K562 (cell line): Measurements from ENCODE around the gene GALNS. TPM values are rescaled to one million over a fixed set of nuclear protein-coding genes. Genes with fewer than 3 reads are reported as not detected.

Experiments used
- CBX1 ChIP-seq: sonication (generic); IDR thresholded peaks from 2 replicates; pipeline ENCODE4 v1.6.1; 2016; ENCODE audit warnings: antibody characterized with exemption, low read depth, mild to moderate bottlenecking
- CTCF ChIP-seq, 3 experiments: IDR thresholded peaks in 2 of 3; conservative IDR thresholded peaks in 1 of 3; 2 replicates each; pipeline ENCODE4 v1.5.1; 2011 to 2012; ENCODE audit warnings: low read length in 3 of 3, mild to moderate bottlenecking in 3 of 3, control low read depth in 2 of 3, improper control_type of control experiment in 1 of 3, inconsistent platforms in 1 of 3, low read depth in 1 of 3, mixed read lengths in 1 of 3, moderate library complexity in 1 of 3; ENCODE audit not compliant: insufficient read depth in 2 of 3
- ELF4 ChIP-seq: fragments of 450-650 bp; formaldehyde crosslinking; IDR thresholded peaks from 2 replicates; pipeline ENCODE4 v1.4.0; 2022; ENCODE audit warnings: missing genetic modification characterization
- GABPA ChIP-seq: fragments of 200-800 bp; sonication (Bioruptor generic); conservative IDR thresholded peaks from 2 replicates; pipeline ENCODE4 v1.6.1; 2016; ENCODE audit warnings: low read depth, missing genetic modification characterization, missing compliant biosample characterization
- GABPB1 ChIP-seq: sonication (generic); formaldehyde crosslinking; IDR thresholded peaks from 2 replicates; pipeline ENCODE4 v1.8.0; 2022; ENCODE audit warnings: mild to moderate bottlenecking, missing genetic modification reagents
- GMEB1 ChIP-seq: fragments of 250-450 bp; sonication (Bioruptor Pico); IDR thresholded peaks from 2 replicates; pipeline ENCODE4 v1.4.0; 2020; ENCODE audit warnings: mild to moderate bottlenecking
- HMG20A ChIP-seq: fragments of 450-650 bp; formaldehyde crosslinking; conservative IDR thresholded peaks from 2 replicates; pipeline ENCODE4 v1.4.0; 2020; ENCODE audit warnings: mild to moderate bottlenecking, mixed read lengths
- HMGN3 ChIP-seq: IDR thresholded peaks from 2 replicates; pipeline ENCODE4 v1.6.1; 2011; ENCODE audit warnings: borderline replicate concordance, low read depth, mild to moderate bottlenecking, mixed read lengths, low read length; ENCODE audit not compliant: insufficient read length; ENCODE audit errors: extremely low read depth
- HOXB6 ChIP-seq: fragments of 250-450 bp; sonication (Bioruptor Pico); IDR thresholded peaks from 2 replicates; pipeline ENCODE4 v1.5.1; 2022; ENCODE audit warnings: mild to moderate bottlenecking, borderline replicate concordance
- MAFF ChIP-seq: IDR thresholded peaks from 2 replicates; pipeline ENCODE4 v1.6.1; 2012; ENCODE audit warnings: low read length, improper control_type of control experiment
- SETDB1 ChIP-seq: IDR thresholded peaks from one replicate; pipeline ENCODE4 v1.6.1; 2012; ENCODE audit warnings: low read length, control low read depth, inconsistent platforms
- UBTF ChIP-seq, 2 experiments: IDR thresholded peaks; 2 replicates each; pipeline ENCODE4 v1.6.1; 2012; ENCODE audit warnings: improper control_type of control experiment in 2 of 2, low read depth in 2 of 2, low read length in 2 of 2, borderline replicate concordance in 1 of 2
- XRCC3 ChIP-seq: fragments of 450-650 bp; IDR thresholded peaks from 2 replicates; pipeline ENCODE4 v1.6.1; 2017; ENCODE audit warnings: mild to moderate bottlenecking, moderate library complexity
- YY1 ChIP-seq, 3 experiments: IDR thresholded peaks; 2 replicates each; pipeline ENCODE4 v1.6.1; 2011; ENCODE audit warnings: low read length in 2 of 3, mild to moderate bottlenecking in 2 of 3, moderate library complexity in 2 of 3, borderline replicate concordance in 1 of 3, control low read depth in 1 of 3, low read depth in 1 of 3; ENCODE audit not compliant: insufficient read depth in 3 of 3, insufficient replicate concordance in 2 of 3, control insufficient read depth in 1 of 3, insufficient read length in 1 of 3; ENCODE audit errors: extremely low read depth in 1 of 3
- ZNF23 ChIP-seq: fragments of 250-450 bp; sonication (Bioruptor Pico); IDR thresholded peaks from 2 replicates; pipeline ENCODE4 v1.4.0; 2020; ENCODE audit warnings: mild to moderate bottlenecking
- ZNF445 ChIP-seq: fragments of 250-450 bp; sonication (Bioruptor Pico); IDR thresholded peaks from 2 replicates; pipeline ENCODE4 v1.4.0; 2020; ENCODE audit warnings: low read depth, mild to moderate bottlenecking, moderate library complexity
- ZNF696 ChIP-seq: fragments of 250-450 bp; sonication (Bioruptor Pico); conservative IDR thresholded peaks from 2 replicates; pipeline ENCODE4 v1.4.0; 2020; ENCODE audit warnings: mild to moderate bottlenecking, moderate library complexity
- ZNF76 ChIP-seq: fragments of 250-450 bp; sonication (Bioruptor Pico); IDR thresholded peaks from 2 replicates; pipeline ENCODE4 v1.4.0; 2020; ENCODE audit warnings: mild to moderate bottlenecking, moderate library complexity, borderline replicate concordance
- polyA plus RNA-seq, 8 experiments: library from polyadenylated mRNA; depleted of rRNA in 4 of 8; stranded (reverse) in 5 of 8; unstranded in 3 of 8; fragments of >200 nt; fragmentation: Nextera tagmentation in 2 of 8; fragmentation: Illumina TruSeq in 1 of 8; extraction: Ambion mirVana in 2 of 8; extraction: Trizol in 1 of 8; gene quantifications; 2 replicates each; pipeline versions ENCODE4 v1.2.1 to v1.2.3, GENCODE V29; 2011 to 2014; ENCODE audit warnings: inconsistent platforms in 1 of 8, missing spikeins in 1 of 8
- total RNA-seq, 7 experiments: library from RNA; depleted of rRNA in 6 of 7; stranded (reverse); fragments of >200 nt in 6 of 7; fragmentation: Illumina TruSeq in 2 of 7; extraction: Trizol in 2 of 7; gene quantifications; 2 replicates each; pipeline versions ENCODE4 v1.2.1 to v1.2.3, GENCODE V29; 2011 to 2021; ENCODE audit warnings: low replicate concordance in 1 of 7
- TF ChIP-seq, protein P1 (sequence below): conservative IDR thresholded peaks from 2 replicates; pipeline ENCODE4 v1.6.1; 2011; ENCODE audit warnings: low read depth, mild to moderate bottlenecking, low read length; ENCODE audit not compliant: control insufficient read depth

The GALNS gene
- total and polyA plus RNA-seq, 9 of the 15 experiments (the other 6 are each of a cell fraction or from before 2014, with no cell fraction given): 0.38 to 13.2 (median 4.3) TPM

DNA sequence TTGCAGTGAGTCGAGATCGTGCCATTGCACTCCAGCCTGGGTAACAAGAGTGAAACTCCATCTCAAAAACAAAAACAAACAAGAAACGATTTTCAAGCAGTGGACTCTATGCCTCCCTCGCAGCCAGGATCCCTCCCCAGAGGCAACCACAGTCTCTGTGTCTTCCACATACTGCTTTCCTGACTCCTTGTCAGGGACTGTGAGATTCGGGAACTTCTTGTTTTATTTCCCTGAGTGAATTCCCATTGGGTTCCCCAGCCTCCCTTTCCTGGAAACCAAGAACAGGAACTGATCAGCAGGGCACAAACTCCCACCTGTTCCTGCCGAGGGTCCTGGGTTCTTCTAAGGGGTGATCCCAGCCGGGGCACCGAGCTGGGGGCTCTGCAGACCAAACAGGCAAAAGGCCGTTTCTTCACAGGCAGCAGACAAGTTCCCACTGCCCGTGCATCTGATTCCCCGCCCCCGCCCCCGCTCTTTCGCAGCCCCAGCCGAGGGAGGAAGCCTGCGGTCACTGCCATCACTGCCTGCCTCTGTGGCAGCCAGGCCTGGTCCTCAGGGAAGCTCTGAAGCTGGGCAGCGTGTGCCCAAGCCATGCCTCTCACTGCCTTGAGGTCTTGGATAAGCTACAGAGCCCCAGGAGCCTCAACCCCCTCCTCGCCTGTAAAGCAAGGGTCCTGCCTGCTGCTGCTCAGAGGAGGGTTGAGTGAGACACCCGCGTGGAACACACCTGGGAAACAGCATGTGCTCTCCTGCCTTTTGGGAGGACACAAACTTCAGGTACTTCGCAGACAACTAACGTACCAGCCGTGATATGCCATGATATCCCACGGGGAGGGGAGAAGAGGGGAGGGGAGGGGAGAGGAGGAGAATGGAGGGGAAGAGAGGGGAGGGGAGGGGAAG lies 66.2 kb downstream of the GALNS start (continued):
- TF ChIP-seq UBTF (IDR thresholded peaks at IDR 0.05; ENCODE audit: borderline replicate concordance in 1 of 2, low read depth in 2 of 2, low read length in 2 of 2): 0 out of 4 replicates have a peak, but pooled peaks of 1 of the 2 experiments have one; percentile 39
- no peak for TF ChIP-seq GABPA
- no peak for TF ChIP-seq CTCF (IDR thresholded peaks at IDR 0.05 in 2 of 3, conservative IDR thresholded peaks at IDR 0.05 in 1 of 3; ENCODE audit: insufficient read depth in 2 of 3, low read depth in 1 of 3, low read length in 3 of 3)
- TF ChIP-seq ZNF76 (CRISPR knock-in tag): no peak
- TF ChIP-seq HMGN3: no peak
- no peak for TF ChIP-seq ZNF445 (CRISPR knock-in tag)
- TF ChIP-seq GMEB1 (CRISPR knock-in tag): no peak
- 0 out of 2 replicates have a peak, but pooled peaks have one; percentile 16 for TF ChIP-seq GABPB1 (CRISPR knock-in tag)
- TF ChIP-seq, protein P1, sequence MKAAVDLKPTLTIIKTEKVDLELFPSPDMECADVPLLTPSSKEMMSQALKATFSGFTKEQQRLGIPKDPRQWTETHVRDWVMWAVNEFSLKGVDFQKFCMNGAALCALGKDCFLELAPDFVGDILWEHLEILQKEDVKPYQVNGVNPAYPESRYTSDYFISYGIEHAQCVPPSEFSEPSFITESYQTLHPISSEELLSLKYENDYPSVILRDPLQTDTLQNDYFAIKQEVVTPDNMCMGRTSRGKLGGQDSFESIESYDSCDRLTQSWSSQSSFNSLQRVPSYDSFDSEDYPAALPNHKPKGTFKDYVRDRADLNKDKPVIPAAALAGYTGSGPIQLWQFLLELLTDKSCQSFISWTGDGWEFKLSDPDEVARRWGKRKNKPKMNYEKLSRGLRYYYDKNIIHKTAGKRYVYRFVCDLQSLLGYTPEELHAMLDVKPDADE: no peak
- no peak for TF ChIP-seq ZNF23 (CRISPR knock-in tag)
- no peak for TF ChIP-seq HOXB6
- TF ChIP-seq SETDB1: no peak
- no peak for TF ChIP-seq HMG20A
- TF ChIP-seq ELF4: no peak
- no peak for TF ChIP-seq YY1 (IDR thresholded peaks at IDR 0.05; ENCODE audit: borderline replicate concordance in 1 of 3, control insufficient read depth in 1 of 3, extremely low read depth in 1 of 3, insufficient read depth in 3 of 3, insufficient read length in 1 of 3, insufficient replicate concordance in 2 of 3, low read depth in 1 of 3, low read length in 2 of 3)
- no peak for TF ChIP-seq MAFF
- no peak for TF ChIP-seq ZNF696
- no peak for TF ChIP-seq XRCC3
- no peak for TF ChIP-seq CBX1
